IMR-90 (cell line): ENCODE measurements around the gene COG4.

Source experiments
- CHD1 ChIP-seq: IDR thresholded peaks from 2 replicates; pipeline ENCODE4 v1.6.1; 2012; ENCODE audit warnings: low read depth, low read length, improper control_type of control experiment
- CTCF ChIP-seq: conservative IDR thresholded peaks from 2 replicates; pipeline ENCODE4 v1.5.1; 2012; ENCODE audit warnings: mild to moderate bottlenecking, low read depth, low read length, improper control_type of control experiment
- POLR2A ChIP-seq: IDR thresholded peaks from 2 replicates; pipeline ENCODE4 v1.6.1; 2012; ENCODE audit warnings: mild to moderate bottlenecking, low read depth, low read length
- RAD21 ChIP-seq: IDR thresholded peaks from 2 replicates; pipeline ENCODE4 v1.6.1; 2012; ENCODE audit warnings: low read length, improper control_type of control experiment

GRCh38 chr16:70481929-70482536, 41.3 kb downstream of the COG4 start:
- TF ChIP-seq CTCF (no peak), POLR2A (no peak), RAD21 (no peak; the same call in 1 of the 2 replicates), CHD1 (no peak)
